22Rv1 (cell line): ENCODE results near the gene MARVELD3.
"Not testable (repeated sequence)": the region's sequence is repeated elsewhere in the genome, so short reads cannot be mapped to it uniquely, and the experiment has no call there.

Experiments
- ZFX ChIP-seq: fragments of 450-650 bp; IDR thresholded peaks from 2 replicates; pipeline ENCODE4 v1.6.1; 2017; ENCODE audit warnings: antibody characterized with exemption, borderline replicate concordance
- TF ChIP-seq, protein P1 (sequence below): fragments of 450-650 bp; IDR thresholded peaks from 2 replicates; pipeline ENCODE4 v1.5.1; 2017; ENCODE audit warnings: mild to moderate bottlenecking

DNA sequence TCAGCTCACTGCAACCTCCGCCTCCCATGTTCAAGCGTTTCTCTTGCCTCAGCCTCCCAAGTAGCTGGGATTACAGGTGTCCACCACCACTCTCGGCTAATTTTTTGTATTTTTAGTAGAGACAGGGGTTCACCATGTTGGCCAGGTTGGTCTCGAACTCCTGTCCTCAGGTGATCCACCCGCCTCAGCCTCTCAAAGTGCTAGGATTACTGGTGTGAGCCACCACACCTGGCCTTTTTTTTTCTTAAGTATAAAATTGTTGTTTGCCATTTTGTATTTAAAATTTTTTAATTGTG lies 43.5 kb upstream of the MARVELD3 start:
- TF ChIP-seq, protein P1, sequence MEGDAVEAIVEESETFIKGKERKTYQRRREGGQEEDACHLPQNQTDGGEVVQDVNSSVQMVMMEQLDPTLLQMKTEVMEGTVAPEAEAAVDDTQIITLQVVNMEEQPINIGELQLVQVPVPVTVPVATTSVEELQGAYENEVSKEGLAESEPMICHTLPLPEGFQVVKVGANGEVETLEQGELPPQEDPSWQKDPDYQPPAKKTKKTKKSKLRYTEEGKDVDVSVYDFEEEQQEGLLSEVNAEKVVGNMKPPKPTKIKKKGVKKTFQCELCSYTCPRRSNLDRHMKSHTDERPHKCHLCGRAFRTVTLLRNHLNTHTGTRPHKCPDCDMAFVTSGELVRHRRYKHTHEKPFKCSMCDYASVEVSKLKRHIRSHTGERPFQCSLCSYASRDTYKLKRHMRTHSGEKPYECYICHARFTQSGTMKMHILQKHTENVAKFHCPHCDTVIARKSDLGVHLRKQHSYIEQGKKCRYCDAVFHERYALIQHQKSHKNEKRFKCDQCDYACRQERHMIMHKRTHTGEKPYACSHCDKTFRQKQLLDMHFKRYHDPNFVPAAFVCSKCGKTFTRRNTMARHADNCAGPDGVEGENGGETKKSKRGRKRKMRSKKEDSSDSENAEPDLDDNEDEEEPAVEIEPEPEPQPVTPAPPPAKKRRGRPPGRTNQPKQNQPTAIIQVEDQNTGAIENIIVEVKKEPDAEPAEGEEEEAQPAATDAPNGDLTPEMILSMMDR, result not testable (repeated sequence)
- not testable (repeated sequence) for TF ChIP-seq ZFX
